ENCODE measurements around the gene KATNB1.
"Not testable (repeated sequence)": the region's sequence is repeated elsewhere in the genome, so short reads cannot be mapped to it uniquely, and the experiment has no call there.

KATNB1 gene

DNA sequence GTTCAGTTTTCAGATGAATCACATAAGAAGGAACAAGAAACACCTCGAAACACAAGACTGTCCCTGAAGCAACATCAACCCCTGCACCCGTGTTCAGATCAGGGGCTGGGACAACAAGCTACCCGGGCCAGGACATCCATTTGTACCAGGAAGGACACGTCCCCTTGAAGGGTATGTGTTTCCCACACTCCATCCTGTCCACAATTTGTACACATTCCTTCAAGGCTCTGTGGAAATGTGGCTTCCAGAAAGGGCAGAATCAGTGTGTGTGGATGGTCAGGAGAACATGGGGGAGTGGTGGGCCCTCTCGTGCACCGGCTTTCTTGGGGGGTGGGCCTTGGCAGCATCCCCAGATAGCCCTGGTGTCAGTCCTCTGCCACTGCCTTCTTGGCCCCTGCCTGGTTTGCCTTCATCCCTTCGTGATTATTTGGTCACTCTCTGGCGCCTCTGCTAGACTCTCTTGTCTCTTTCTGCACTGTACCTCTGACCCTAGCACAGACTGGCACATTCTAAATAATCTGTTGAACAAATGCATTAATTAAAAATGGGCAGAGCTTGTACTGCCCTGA, 56.4 kb downstream of the KATNB1 start:
- Histone ChIP-seq H3K27me3 (ENCODE audit: low read depth, low read length) (no peaks in the 10 kb centered on the region), H3K4me3 (ENCODE audit: low read depth in 1 of 2, low read length in 2 of 2) (no peak overlapping the region), H3K36me3 (ENCODE audit: control insufficient read depth in 1 of 2, insufficient read depth in 2 of 2, low read length in 2 of 2) (peaks cover 4 to 39% of the 10 kb centered on the region in 2 donors), H3K4me1 (ENCODE audit: control insufficient read depth in 1 of 2, insufficient read depth in 2 of 2, low read length in 2 of 2) (peaks cover 0 to 6% of the 10 kb centered on the region in 2 donors), H3K27ac (ENCODE audit: low read length) (no peak overlapping the region), H3K9me3 (ENCODE audit: control insufficient read depth in 1 of 2, low read length in 2 of 2) (no peaks in the 10 kb centered on the region)

DNA sequence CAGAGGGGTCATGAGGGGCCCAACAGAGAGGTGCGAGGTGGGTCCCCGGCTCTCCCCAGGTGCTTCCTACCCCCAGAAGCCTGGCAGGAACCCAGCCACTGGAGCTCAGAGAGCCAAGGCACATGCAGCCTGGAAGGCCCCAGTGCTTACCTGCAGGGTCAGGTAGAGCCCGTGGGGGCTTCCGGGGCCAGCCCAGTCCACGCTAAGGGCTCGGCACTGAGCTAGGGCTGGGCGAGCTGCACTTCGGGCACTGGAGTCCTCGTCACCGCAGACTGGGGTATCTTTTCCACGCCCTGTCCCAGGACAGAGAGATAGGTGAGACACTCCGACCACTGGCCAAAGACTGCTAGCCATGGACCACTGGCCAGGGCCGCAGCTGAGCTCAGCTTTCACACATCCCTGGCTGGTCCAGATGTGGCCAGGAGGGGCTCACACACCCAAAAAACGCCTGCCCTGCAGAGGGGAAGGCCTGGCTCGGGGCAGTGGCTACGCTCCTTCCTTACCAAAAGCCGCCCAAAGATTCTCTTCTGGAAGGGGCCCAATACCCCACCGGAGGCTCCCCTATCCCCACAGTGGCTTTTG, 59.4 kb downstream of the KATNB1 start:
- H3K4me1 ChIP-seq (ENCODE audit: control insufficient read depth in 1 of 2, insufficient read depth in 2 of 2, low read length in 2 of 2), result peaks cover 4 to 7% of the 10 kb centered on the region in 2 donors
- H3K36me3 ChIP-seq (ENCODE audit: control insufficient read depth in 1 of 2, insufficient read depth in 2 of 2, low read length in 2 of 2), result peaks cover 0 to 44% of the 10 kb centered on the region in 2 donors
- H3K27me3 ChIP-seq (ENCODE audit: low read depth, low read length), result no peaks in the 10 kb centered on the region
- no peak overlapping the region for H3K27ac ChIP-seq (ENCODE audit: low read length)
- no peak overlapping the region for H3K4me3 ChIP-seq (ENCODE audit: low read depth in 1 of 2, low read length in 2 of 2)
- H3K9me3 ChIP-seq (ENCODE audit: control insufficient read depth in 1 of 2, low read length in 2 of 2), result no peaks in the 10 kb centered on the region

DNA sequence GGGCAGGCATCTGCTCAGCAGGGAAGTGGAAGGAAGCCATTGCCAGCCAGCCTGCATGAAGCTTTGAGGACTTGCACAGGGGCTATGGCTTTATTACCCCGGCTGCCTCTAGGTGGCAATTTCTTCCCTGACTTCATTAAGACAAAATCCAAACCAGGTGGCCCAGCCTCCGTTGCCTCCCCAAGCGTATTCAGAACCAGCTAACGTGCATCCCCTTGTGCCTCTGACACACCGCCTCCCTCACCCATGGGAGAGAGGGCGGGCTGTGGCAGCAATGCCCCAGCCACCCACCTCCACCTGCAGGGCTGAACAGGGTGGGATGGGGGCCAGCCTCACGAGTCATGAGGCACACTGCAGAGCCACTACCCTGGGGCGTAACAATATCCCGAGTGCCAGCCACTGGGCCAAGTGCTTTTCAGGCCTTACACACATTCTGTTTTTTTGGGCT, 59.9 kb downstream of the KATNB1 start:
- Histone ChIP-seq H3K4me1 (ENCODE audit: control insufficient read depth in 1 of 2, insufficient read depth in 2 of 2, low read length in 2 of 2) (peaks cover 4 to 12% of the 10 kb centered on the region in 2 donors), H3K9me3 (ENCODE audit: control insufficient read depth in 1 of 2, low read length in 2 of 2) (no peaks in the 10 kb centered on the region), H3K27me3 (ENCODE audit: low read depth, low read length) (no peaks in the 10 kb centered on the region), H3K36me3 (ENCODE audit: control insufficient read depth in 1 of 2, insufficient read depth in 2 of 2, low read length in 2 of 2) (peaks cover 0 to 42% of the 10 kb centered on the region in 2 donors), H3K4me3 (ENCODE audit: low read depth in 1 of 2, low read length in 2 of 2) (no peak overlapping the region), H3K27ac (ENCODE audit: low read length) (no peak overlapping the region)

DNA sequence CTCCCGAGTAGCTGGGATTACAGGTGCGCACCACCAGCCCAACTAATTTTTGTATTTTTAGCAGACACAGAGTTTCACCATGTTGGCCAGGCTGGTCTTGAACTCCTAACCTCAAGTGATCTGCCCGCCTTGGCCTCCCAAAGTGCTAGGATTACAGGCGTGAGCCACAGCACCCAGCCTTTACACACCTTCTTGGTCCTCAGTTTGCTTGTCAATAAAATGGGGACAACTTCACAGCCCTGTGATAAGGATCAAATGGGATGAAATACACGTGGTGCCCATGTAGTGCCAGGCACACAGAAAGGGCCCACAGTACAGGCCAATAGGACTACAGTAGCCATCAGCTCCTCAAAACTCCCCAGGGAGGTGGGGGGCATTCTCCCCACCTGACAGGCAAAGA, 60.4 kb downstream of the KATNB1 start:
- peaks cover 9 to 17% of the 10 kb centered on the region in 2 donors for H3K4me1 ChIP-seq (ENCODE audit: control insufficient read depth in 1 of 2, insufficient read depth in 2 of 2, low read length in 2 of 2)
- H3K4me3 ChIP-seq (ENCODE audit: low read depth in 1 of 2, low read length in 2 of 2); H3K27me3 ChIP-seq (ENCODE audit: low read depth, low read length); H3K9me3 ChIP-seq (ENCODE audit: control insufficient read depth in 1 of 2, low read length in 2 of 2); H3K27ac ChIP-seq (ENCODE audit: low read length): not testable (repeated sequence)
- peaks cover 0 to 40% of the 10 kb centered on the region in 2 donors for H3K36me3 ChIP-seq (ENCODE audit: control insufficient read depth in 1 of 2, insufficient read depth in 2 of 2, low read length in 2 of 2)

DNA sequence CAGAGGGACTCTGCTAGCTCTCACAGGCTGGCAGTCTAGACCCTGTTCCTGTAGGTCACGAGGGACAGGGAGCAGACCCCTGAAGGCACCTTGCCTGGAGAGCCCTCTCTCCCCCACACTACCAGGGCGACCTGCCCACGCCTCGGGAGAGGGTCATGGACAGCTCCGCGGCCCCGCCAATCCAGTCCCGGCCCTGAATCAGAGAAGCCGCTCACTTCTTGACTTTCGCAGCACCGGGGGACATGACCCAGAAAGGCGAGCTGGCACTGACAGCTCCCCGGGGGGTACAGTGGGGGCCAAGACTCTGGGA, 61.6 kb downstream of the KATNB1 start:
- Histone ChIP-seq H3K9me3 (ENCODE audit: control insufficient read depth in 1 of 2, low read length in 2 of 2) (no peaks in the 10 kb centered on the region), H3K27ac (ENCODE audit: low read length) (no peak overlapping the region), H3K27me3 (ENCODE audit: low read depth, low read length) (no peaks in the 10 kb centered on the region), H3K4me3 (ENCODE audit: low read depth in 1 of 2, low read length in 2 of 2) (no peak overlapping the region), H3K4me1 (ENCODE audit: control insufficient read depth in 1 of 2, insufficient read depth in 2 of 2, low read length in 2 of 2) (peaks cover 18 to 23% of the 10 kb centered on the region in 2 donors), H3K36me3 (ENCODE audit: control insufficient read depth in 1 of 2, insufficient read depth in 2 of 2, low read length in 2 of 2) (peaks cover 0 to 29% of the 10 kb centered on the region in 2 donors)

DNA sequence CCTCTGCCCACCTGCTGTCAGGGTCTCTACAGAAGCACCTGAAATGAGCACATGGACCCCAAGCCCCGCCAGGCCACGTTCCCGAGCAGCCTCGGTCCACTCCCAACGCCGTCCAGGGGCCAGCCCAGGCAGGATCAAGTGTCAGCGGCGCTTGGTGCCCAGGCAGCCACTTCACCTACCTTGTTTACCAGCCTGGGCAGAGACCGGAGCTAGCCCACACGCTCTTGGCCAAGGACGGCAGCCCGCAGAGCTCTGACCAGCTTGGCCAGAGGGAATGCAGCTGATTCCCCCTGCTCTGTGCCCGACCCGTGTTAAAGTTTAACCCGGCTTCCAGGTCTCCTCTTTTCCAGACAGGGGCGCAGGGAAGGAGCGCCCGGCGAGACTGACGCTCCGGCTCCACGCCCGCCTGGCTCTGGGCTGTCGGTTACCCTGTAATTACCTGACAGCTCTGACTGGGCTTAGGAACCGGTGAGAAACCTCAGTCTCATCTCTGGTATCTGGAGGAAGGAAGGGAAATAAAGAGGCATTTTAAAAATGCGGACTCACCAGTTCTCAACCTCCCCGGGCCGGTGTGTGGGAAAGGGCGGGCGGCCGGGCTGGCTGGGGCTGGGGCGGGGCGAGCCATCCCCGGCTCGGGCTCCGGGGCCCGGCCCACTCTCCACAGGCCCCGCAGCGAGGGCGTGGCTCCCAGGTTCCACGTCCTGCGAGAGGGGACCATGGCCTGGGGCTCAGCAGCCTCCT, 62.1 kb downstream of the KATNB1 start:
- peaks cover 0 to 24% of the 10 kb centered on the region in 2 donors for H3K36me3 ChIP-seq (ENCODE audit: control insufficient read depth in 1 of 2, insufficient read depth in 2 of 2, low read length in 2 of 2)
- H3K27ac ChIP-seq (ENCODE audit: low read length), result no peak overlapping the region
- no peaks in the 10 kb centered on the region for H3K9me3 ChIP-seq (ENCODE audit: control insufficient read depth in 1 of 2, low read length in 2 of 2)
- H3K4me3 ChIP-seq (ENCODE audit: low read depth in 1 of 2, low read length in 2 of 2), result no peak overlapping the region
- no peaks in the 10 kb centered on the region for H3K27me3 ChIP-seq (ENCODE audit: low read depth, low read length)
- peaks cover 18 to 26% of the 10 kb centered on the region in 2 donors for H3K4me1 ChIP-seq (ENCODE audit: control insufficient read depth in 1 of 2, insufficient read depth in 2 of 2, low read length in 2 of 2)

DNA sequence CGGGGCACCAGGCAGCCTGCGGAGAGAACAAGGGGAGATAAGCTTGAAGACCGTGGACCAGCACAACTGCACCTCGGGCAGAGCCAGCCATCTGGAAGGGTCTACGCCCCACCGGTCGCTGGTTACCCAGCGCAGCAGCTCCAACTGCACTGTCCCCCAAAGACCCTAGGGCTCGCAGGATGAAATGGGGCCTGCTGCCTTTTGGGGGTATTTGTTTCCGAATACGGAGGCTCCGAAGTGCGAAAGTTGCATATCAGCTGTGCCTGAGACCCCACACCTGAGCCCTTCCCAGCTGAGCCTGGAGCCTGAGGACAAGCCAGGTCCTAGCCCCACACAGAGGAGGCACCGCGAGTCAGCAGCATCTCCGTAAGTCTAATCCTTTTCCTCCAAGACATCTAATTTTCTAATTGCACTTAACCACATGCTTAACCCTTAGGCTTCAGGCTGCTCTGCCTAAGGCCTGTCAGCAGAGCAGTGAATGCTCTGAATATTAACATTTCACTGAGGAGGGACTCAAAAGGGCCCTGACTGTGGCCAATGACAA, 62.8 kb downstream of the KATNB1 start:
- peaks cover 0 to 24% of the 10 kb centered on the region in 2 donors for H3K36me3 ChIP-seq (ENCODE audit: control insufficient read depth in 1 of 2, insufficient read depth in 2 of 2, low read length in 2 of 2)
- peaks cover 18 to 32% of the 10 kb centered on the region in 2 donors for H3K4me1 ChIP-seq (ENCODE audit: control insufficient read depth in 1 of 2, insufficient read depth in 2 of 2, low read length in 2 of 2)
- no peaks in the 10 kb centered on the region for H3K9me3 ChIP-seq (ENCODE audit: control insufficient read depth in 1 of 2, low read length in 2 of 2)
- no peaks in the 10 kb centered on the region for H3K27me3 ChIP-seq (ENCODE audit: low read depth, low read length)
- no peak overlapping the region for H3K4me3 ChIP-seq (ENCODE audit: low read depth in 1 of 2, low read length in 2 of 2)
- no peak overlapping the region for H3K27ac ChIP-seq (ENCODE audit: low read length)

DNA sequence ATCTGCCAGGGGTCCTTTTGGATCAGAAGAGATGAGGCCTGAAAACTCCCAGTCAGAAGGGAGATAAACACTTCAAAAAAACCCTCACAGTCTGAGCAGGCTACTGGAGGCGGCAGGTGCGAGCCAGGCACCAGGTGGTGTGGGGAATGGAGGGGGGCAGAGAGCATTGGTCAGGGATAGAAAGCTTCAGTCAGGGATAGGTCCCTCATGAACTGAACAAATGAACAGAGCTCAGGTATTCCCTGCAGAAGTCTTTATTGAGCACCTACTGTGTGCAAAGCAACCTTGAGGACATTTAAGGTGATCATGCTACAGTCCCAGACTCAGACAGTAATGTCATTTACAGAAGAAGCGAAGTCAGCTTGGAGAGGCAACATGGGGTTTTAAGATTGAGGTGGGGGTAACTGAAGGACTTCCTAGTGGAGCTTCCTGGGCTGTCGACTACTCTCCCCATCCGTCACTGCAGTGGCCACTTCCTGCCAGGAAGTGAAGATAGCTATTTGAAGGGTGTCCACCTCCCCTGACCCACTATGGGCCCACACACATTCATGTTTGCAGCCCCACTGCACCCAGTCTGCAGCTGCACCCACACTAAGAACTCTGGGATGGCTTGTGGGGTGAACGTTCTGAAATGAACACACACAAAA, 63.5 kb downstream of the KATNB1 start:
- Histone ChIP-seq H3K36me3 (ENCODE audit: control insufficient read depth in 1 of 2, insufficient read depth in 2 of 2, low read length in 2 of 2) (peaks cover 0 to 20% of the 10 kb centered on the region in 2 donors), H3K27me3 (ENCODE audit: low read depth, low read length) (no peaks in the 10 kb centered on the region), H3K4me3 (ENCODE audit: low read depth in 1 of 2, low read length in 2 of 2) (no peak overlapping the region), H3K27ac (ENCODE audit: low read length) (no peak overlapping the region), H3K4me1 (ENCODE audit: control insufficient read depth in 1 of 2, insufficient read depth in 2 of 2, low read length in 2 of 2) (peaks cover 18 to 40% of the 10 kb centered on the region in 2 donors), H3K9me3 (ENCODE audit: control insufficient read depth in 1 of 2, low read length in 2 of 2) (no peaks in the 10 kb centered on the region)

DNA sequence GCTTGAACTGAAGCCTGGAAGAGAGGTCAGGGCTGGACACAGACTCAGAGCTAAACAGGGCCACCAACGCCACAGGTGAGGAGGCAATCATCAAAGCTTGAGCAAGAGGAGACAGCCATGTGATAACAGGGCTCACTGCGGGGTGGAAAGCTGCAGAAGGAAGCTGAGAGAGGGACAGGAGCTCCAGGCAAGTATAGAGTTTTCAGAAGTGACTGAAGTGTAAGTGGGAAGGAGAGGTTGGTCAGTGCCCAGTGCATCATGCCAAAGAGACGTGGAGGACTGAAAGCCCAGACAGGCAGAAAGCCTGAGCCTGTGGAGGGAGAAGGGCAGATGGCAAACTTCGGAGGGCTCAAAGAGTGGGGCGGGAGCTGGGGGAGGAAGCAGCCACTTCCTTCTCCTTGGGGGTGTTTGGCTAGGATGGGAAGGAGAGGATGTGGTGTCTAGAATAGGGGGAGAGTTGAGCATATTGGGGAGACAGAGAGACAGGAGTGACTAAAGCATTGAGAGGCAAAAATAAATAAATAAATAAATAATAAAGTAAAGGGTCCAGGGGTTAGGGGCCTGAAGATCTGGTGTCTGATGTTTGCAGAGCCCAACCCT, 64.1 kb downstream of the KATNB1 start:
- Histone ChIP-seq H3K36me3 (ENCODE audit: control insufficient read depth in 1 of 2, insufficient read depth in 2 of 2, low read length in 2 of 2) (peaks cover 0 to 14% of the 10 kb centered on the region in 2 donors), H3K27ac (ENCODE audit: low read length) (no peak overlapping the region), H3K9me3 (ENCODE audit: control insufficient read depth in 1 of 2, low read length in 2 of 2) (no peaks in the 10 kb centered on the region), H3K27me3 (ENCODE audit: low read depth, low read length) (no peaks in the 10 kb centered on the region), H3K4me1 (ENCODE audit: control insufficient read depth in 1 of 2, insufficient read depth in 2 of 2, low read length in 2 of 2) (peaks cover 18 to 42% of the 10 kb centered on the region in 2 donors), H3K4me3 (ENCODE audit: low read depth in 1 of 2, low read length in 2 of 2) (no peak overlapping the region)

DNA sequence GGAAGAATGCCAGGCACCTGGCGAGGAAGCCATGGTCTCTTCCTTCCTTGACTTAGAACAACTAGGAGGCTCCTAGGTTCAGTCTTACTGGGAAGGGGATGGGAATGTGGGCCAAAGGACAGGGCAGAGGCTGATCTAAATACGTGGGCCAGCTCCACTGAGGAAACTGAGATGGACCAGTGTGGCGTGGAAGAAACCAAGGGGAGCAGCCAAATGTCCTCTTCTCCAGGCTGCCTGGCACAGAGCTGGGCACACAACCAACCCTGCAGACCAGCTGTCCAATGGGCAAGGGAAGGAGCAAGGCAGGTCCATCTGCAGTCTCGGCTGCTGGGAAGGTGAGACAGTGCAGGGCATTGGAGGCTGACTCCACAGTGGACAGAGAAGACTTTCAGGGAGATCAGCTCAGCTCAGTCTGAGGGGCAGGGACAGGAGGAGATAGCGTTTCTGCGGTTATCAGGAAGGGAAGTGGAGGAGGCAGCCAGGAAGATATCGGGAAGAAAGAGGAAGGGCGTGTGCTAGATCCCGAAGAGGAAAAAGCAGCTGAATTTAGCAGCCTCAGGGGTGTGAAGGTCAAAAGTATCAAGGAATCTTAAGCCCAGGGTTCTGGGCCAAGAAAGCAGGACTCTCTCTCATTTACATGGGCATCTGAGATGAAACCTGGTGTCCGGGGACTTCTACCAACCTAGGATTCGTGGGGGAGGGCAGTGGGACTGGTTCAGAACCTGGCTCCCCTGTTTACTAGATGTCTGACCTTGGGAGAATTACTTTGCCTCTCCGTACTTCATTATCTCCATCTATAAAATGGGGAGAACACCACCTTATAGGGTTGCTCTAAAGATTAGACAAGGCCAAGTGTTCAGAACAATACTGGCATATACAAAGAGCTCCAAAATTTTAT, 64.9 kb downstream of the KATNB1 start:
- Histone ChIP-seq H3K4me1 (ENCODE audit: control insufficient read depth in 1 of 2, insufficient read depth in 2 of 2, low read length in 2 of 2) (peaks cover 18 to 42% of the 10 kb centered on the region in 2 donors), H3K27ac (ENCODE audit: low read length) (no peak overlapping the region), H3K27me3 (ENCODE audit: low read depth, low read length) (no peaks in the 10 kb centered on the region), H3K4me3 (ENCODE audit: low read depth in 1 of 2, low read length in 2 of 2) (peak overlapping the region; percentile 70 to 75), H3K9me3 (ENCODE audit: control insufficient read depth in 1 of 2, low read length in 2 of 2) (no peaks in the 10 kb centered on the region), H3K36me3 (ENCODE audit: control insufficient read depth in 1 of 2, insufficient read depth in 2 of 2, low read length in 2 of 2) (peaks cover 0 to 12% of the 10 kb centered on the region in 2 donors)

Data from muscle layer of duodenum (tissue), 2 donors.